Stomach (tissue), 9 donors: Measurements from ENCODE around the gene RASSF10. TPM values are rescaled to one million over a fixed set of nuclear protein-coding genes. Genes with fewer than 3 reads are reported as not detected.

Experiments used
- DNase-seq, 2 donors: peaks; one replicate each; pipeline versions ENCODE4 v3.0.0 to v3.0.0-alpha.2; 2013 to 2019
- H3K27ac ChIP-seq, 5 donors: fragments of 200-600 bp in 4 of 5; sonication (generic) in 4 of 5; one replicate each; pipeline ENCODE4 v1.5.1; 2013 to 2019; ENCODE audit warnings: mild to moderate bottlenecking in 1 of 5, moderate library complexity in 1 of 5
- H3K27me3 ChIP-seq, 3 donors: fragments of 200-600 bp; sonication (generic); one replicate each; pipeline ENCODE4 v1.5.1; 2017 to 2019; ENCODE audit warnings: mixed run types in 1 of 3
- H3K36me3 ChIP-seq, 4 donors: fragments of 200-600 bp; sonication (generic); 1 replicate in 3 of 4; 2 replicates in 1 of 4; pipeline ENCODE4 v1.5.1; 2016 to 2019
- H3K4me1 ChIP-seq, 4 donors: fragments of 200-600 bp; sonication (generic); one replicate each; pipeline ENCODE4 v1.5.1; 2016 to 2019
- H3K4me3 ChIP-seq, 4 donors: fragments of 200-600 bp; sonication (generic) in 3 of 4; one replicate each; pipeline ENCODE4 v1.5.1; 2016 to 2019; ENCODE audit warnings: mild to moderate bottlenecking in 1 of 4
- H3K9me3 ChIP-seq, 4 donors: fragments of 200-600 bp; sonication (generic); one replicate each; pipeline ENCODE4 v1.5.1; 2016 to 2019
- CTCF ChIP-seq, 7 experiments: fragments of 450-650 bp in 4 of 7; fragments of 200-600 bp in 3 of 7; sonication (generic) in 3 of 7; IDR thresholded peaks; one replicate each; pipeline ENCODE4 v1.5.1; 2016 to 2019; ENCODE audit warnings: antibody characterized with exemption in 7 of 7, control low read depth in 2 of 7, mild to moderate bottlenecking in 1 of 7
- EP300 ChIP-seq: sonication (generic); formaldehyde crosslinking; IDR thresholded peaks from one replicate; pipeline ENCODE4 v1.6.1; 2017; ENCODE audit warnings: antibody characterized with exemption
- POLR2A ChIP-seq, 4 donors: fragments of 450-650 bp; IDR thresholded peaks; one replicate each; pipeline ENCODE4 v1.6.1; 2016; ENCODE audit warnings: antibody characterized with exemption in 4 of 4, control low read depth in 2 of 4, mild to moderate bottlenecking in 1 of 4, moderate library complexity in 1 of 4
- POLR2AphosphoS5 ChIP-seq, 3 donors: sonication (generic); formaldehyde crosslinking; IDR thresholded peaks; one replicate each; pipeline ENCODE4 v1.6.1; 2016; ENCODE audit warnings: antibody characterized with exemption in 3 of 3
- WGBS, 5 donors: extraction: QIAGEN DNeasy Blood & Tissue Kit in 3 of 5; methylation state at CpG; one replicate each; pipeline versions ENCODE4 v1.1.5 to v1.1.7; 2013 to 2018; 5-methylcytosine and 5-hydroxymethylcytosine counted together
- intact Hi-C: fragments of 100-400 bp; cut with DNase I; formaldehyde crosslinking; loops from one replicate; pipeline ENCODE4 v1.15.1; 2023; ENCODE audit warnings: low total_unique reads
- polyA plus RNA-seq, 3 donors: library from polyadenylated mRNA; stranded (reverse); fragments of 200-250 nt; gene quantifications; one replicate each; pipeline ENCODE4 v1.2.3, GENCODE V29; 2013
- total RNA-seq, 5 donors: library from RNA; depleted of rRNA; stranded (reverse); fragments of >200 nt; gene quantifications; one replicate each; pipeline versions ENCODE4 v1.1.0 to v1.2.3, GENCODE V29; 2014 to 2016
- donor health status: healthy with polysubstance abuse.
- donor health status: Bipolar disorder and iron deficiency.
- donor health status: healthy.

RASSF10 gene
- total and polyA plus RNA-seq, 8 donors: 0.58 to 7.0 (median 2.5) TPM

GRCh38 chr11:12975195-12975594 lies 33.9 kb upstream of the RASSF10 start:
- Histone ChIP-seq H3K4me3 (no peak overlapping the region), H3K36me3 (no peaks in the 10 kb centered on the region), H3K4me1 (peaks cover 0 to 17% (median 5%) of the 10 kb centered on the region in 4 donors), H3K27ac (no peak overlapping the region), H3K9me3 (no peaks in the 10 kb centered on the region), H3K27me3 (no peaks in the 10 kb centered on the region)
- intact Hi-C loops: no loop called here
- 19 to 52% (median 37%) methylated on average over 2 of the region's 2 CpGs for WGBS, 5 donors
- no peak for DNase-seq
- TF ChIP-seq POLR2A (IDR thresholded peaks at IDR 0.05) (no peak), POLR2AphosphoS5 (IDR thresholded peaks at IDR 0.05) (no peak), EP300 (no peak), CTCF (IDR thresholded peaks at IDR 0.05) (no peak)

GRCh38 chr11:12979928-12980689 lies 29.0 kb upstream of the RASSF10 start:
- H3K36me3 ChIP-seq: no peaks in the 10 kb centered on the region
- peaks cover 0 to 3% (median 0%) of the 10 kb centered on the region in 3 donors for H3K27me3 ChIP-seq
- 32 to 58% (median 47%) methylated on average over 8 of the region's 8 CpGs for WGBS, 5 donors
- H3K9me3 ChIP-seq: no peaks in the 10 kb centered on the region
- H3K4me3 ChIP-seq: no peak overlapping the region
- peaks cover 0 to under 1% (median 0%) of the 10 kb centered on the region in 4 donors for H3K4me1 ChIP-seq
- intact Hi-C loops: no loop called here
- DNase-seq: no peak
- H3K27ac ChIP-seq: no peak overlapping the region
- TF ChIP-seq CTCF (IDR thresholded peaks at IDR 0.05) (no peak), POLR2AphosphoS5 (IDR thresholded peaks at IDR 0.05) (no peak), EP300 (no peak), POLR2A (IDR thresholded peaks at IDR 0.05) (no peak)

GRCh38 chr11:12981676-12982522 lies 27.2 kb upstream of the RASSF10 start:
- Histone ChIP-seq H3K27me3 (peaks cover 0 to 3% (median 0%) of the 10 kb centered on the region in 3 donors), H3K36me3 (no peaks in the 10 kb centered on the region), H3K9me3 (no peaks in the 10 kb centered on the region), H3K27ac (no peak overlapping the region), H3K4me1 (no peaks in the 10 kb centered on the region), H3K4me3 (no peak overlapping the region)
- WGBS, 5 donors: 62 to 76% (median 72%) methylated on average over 3 of the region's 3 CpGs
- intact Hi-C loops: no loop called here
- TF ChIP-seq POLR2A (IDR thresholded peaks at IDR 0.05) (no peak), EP300 (no peak), POLR2AphosphoS5 (IDR thresholded peaks at IDR 0.05) (no peak), CTCF (IDR thresholded peaks at IDR 0.05) (no peak)
- DNase-seq: peak in 1 of 2 donors; percentile 30

GRCh38 chr11:12983336-12983735 lies 25.8 kb upstream of the RASSF10 start:
- no peak overlapping the region for H3K27ac ChIP-seq
- peaks cover 0 to 3% (median 0%) of the 10 kb centered on the region in 3 donors for H3K27me3 ChIP-seq
- H3K9me3 ChIP-seq: no peaks in the 10 kb centered on the region
- peak in 1 of 2 donors; percentile 47 for DNase-seq
- TF ChIP-seq EP300: no peak
- TF ChIP-seq POLR2AphosphoS5 (IDR thresholded peaks at IDR 0.05): no peak
- no peak for TF ChIP-seq CTCF (IDR thresholded peaks at IDR 0.05)
- no peak for TF ChIP-seq POLR2A (IDR thresholded peaks at IDR 0.05)
- 68 to 86% (median 76%) methylated on average over 7 of the region's 7 CpGs for WGBS, 5 donors
- H3K36me3 ChIP-seq: no peaks in the 10 kb centered on the region
- no peak overlapping the region for H3K4me3 ChIP-seq
- intact Hi-C loops: no loop called here
- H3K4me1 ChIP-seq: no peaks in the 10 kb centered on the region
